KOPT-K1 (cell line): ENCODE data around the gene IFT122.
"Not testable (repeated sequence)": the region's sequence is repeated elsewhere in the genome, so short reads cannot be mapped to it uniquely, and the experiment has no call there.

ENCODE experiments used
- H3K27ac ChIP-seq: fragments of 200-600 bp; sonication (generic); 2 replicates; pipeline ENCODE4 v1.5.1; 2016; ENCODE audit warnings: antibody characterized with exemption, mild to moderate bottlenecking, low read depth, low read length; ENCODE audit not compliant: poor library complexity, severe bottlenecking
- H3K36me3 ChIP-seq: fragments of 200-600 bp; sonication (generic); 2 replicates; pipeline ENCODE4 v1.5.1; 2017; ENCODE audit warnings: antibody characterized with exemption, mild to moderate bottlenecking, low read length, moderate library complexity; ENCODE audit not compliant: insufficient read depth
- H3K9me3 ChIP-seq: fragments of 200-600 bp; sonication (generic); 2 replicates; pipeline ENCODE4 v1.5.1; 2017; ENCODE audit warnings: antibody characterized with exemption, low read length, mild to moderate bottlenecking; ENCODE audit not compliant: insufficient read depth, poor library complexity, severe bottlenecking

The IFT122 gene

GRCh38 chr3:129404610-129405009 is 35.4 kb upstream of the IFT122 start:
- H3K36me3 ChIP-seq: no peaks in the 10 kb centered on the region
- H3K27ac ChIP-seq: no peak overlapping the region
- H3K9me3 ChIP-seq: no peaks in the 10 kb centered on the region

DNA sequence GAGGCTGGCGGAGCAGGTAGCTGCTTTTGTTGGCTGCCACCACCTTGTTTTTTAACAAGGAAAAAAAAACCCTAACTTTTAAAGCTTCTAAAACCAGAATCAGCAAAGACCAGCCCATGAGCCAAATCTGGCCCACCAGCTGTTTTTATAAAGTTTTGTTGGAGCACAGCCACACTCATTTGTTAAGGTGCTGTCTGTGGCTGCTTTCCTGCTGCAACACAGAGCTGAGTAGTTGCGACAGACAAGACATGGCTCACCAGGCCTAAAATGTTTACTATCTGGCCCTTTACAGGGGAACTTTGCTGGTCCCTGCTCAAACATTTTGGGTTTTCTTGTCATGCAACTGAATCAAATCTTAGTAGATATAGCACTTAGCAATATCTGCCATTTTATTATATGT is 30.5 kb upstream of the IFT122 start:
- Histone ChIP-seq H3K36me3 (no peaks in the 10 kb centered on the region), H3K9me3 (no peaks in the 10 kb centered on the region), H3K27ac (no peak overlapping the region)

DNA sequence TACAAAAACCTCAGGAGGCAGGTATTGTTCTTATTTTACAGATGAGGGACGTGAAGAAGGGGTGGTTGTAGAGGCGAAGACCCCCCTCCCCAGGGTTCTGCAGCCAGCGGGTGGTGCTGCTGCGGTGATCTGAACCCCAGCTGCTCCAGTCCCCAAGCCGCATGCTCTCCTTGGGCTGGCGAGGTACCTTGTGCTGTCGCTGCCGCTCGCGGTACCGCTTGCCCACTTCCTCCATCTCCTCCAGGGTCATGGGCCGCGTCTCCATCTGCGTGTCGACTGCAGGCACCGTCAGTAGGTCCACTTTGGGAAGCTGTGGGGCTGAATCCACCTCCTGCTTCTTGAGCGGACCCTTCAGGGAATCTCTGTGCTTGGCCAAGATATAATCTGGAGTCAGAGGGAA is 29.1 kb upstream of the IFT122 start:
- H3K9me3 ChIP-seq: no peaks in the 10 kb centered on the region
- no peak overlapping the region for H3K27ac ChIP-seq
- no peaks in the 10 kb centered on the region for H3K36me3 ChIP-seq

DNA sequence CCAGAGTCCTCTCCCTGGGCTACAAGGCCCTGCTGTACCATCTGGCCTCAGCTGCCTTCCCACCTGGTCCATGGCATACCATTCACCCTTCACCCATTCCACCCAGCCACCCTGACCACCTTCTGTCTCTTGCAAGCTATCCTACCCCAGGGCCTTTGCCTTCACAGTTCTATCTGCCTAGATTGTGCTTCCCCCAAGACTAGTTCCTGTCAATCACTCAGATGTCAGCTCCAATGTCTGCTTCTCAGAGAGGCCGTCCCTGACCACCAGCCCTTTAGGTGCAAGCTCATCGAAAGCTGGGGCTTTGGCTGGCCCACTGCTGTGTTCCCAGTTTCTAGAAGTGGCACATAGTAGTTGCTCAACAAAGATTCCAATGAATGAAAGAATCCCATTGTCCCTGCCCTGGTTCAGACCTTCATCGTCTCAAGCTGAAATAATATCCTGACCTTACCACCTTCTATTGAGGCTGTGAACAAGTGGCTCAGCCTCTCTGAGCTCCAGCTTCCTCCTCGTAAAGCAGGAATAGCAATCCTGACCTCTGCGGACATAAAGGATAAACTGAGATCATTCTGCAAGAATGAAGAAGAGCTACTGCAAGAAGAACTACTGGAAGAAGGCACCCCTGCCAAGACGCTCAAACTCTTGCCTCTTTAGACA is 27.4 kb upstream of the IFT122 start:
- Histone ChIP-seq H3K36me3 (no peaks in the 10 kb centered on the region), H3K9me3 (no peaks in the 10 kb centered on the region), H3K27ac (no peak overlapping the region)

- not testable (repeated sequence) for H3K27ac ChIP-seq, H3K36me3 ChIP-seq, H3K9me3 ChIP-seq
Observed at GRCh38 chr3:129413238-129413637, 26.8 kb upstream of the IFT122 start.

GRCh38 chr3:129413687-129414506 is 26.1 kb upstream of the IFT122 start:
- no peak overlapping the region for H3K27ac ChIP-seq
- H3K9me3 ChIP-seq: no peaks in the 10 kb centered on the region
- H3K36me3 ChIP-seq: no peaks in the 10 kb centered on the region

- Histone ChIP-seq H3K27ac (no peak overlapping the region), H3K36me3 (no peaks in the 10 kb centered on the region), H3K9me3 (no peaks in the 10 kb centered on the region)
Observed at GRCh38 chr3:129415378-129415777, 24.6 kb upstream of the IFT122 start.

DNA sequence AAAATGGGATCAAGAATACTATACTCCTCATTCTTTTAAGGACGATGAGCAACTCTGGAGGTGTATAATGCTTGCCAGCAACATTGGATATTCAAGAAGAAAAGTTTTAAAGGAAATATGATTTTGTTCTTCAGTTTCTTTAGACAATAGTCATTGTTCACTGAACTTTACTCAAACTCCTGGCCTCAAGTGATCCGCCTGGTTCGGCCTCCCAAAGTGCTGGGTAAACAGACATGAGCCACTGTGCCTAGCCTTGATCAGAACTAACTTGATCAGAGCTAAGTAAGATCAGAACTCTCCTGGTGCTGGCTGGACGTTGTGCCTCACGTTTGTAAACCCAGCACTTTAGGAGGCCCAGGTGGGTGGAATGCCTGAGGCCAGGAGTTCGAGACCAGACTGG is 24.2 kb upstream of the IFT122 start:
- Histone ChIP-seq H3K36me3 (no peaks in the 10 kb centered on the region), H3K9me3 (no peaks in the 10 kb centered on the region), H3K27ac (no peak overlapping the region)

DNA sequence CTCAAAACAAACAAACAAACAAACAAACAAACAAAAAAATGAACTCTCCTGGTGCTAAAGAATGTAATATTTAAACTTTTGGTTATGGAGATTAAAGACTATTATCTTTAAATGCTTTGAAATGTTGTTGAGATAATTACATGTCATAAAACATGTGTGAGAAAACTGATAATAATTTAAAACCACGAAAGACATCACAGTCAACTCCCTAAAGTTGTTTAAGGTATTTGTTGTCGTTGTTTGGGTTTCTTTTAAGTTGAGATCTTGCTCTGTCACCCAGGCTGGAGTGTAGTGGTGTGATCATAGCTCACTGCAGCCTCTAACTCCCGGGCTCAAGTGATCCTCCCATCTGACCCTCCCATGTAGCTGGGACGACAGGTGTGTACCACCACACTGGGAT is 23.6 kb upstream of the IFT122 start:
- no peak overlapping the region for H3K27ac ChIP-seq
- no peaks in the 10 kb centered on the region for H3K36me3 ChIP-seq

DNA sequence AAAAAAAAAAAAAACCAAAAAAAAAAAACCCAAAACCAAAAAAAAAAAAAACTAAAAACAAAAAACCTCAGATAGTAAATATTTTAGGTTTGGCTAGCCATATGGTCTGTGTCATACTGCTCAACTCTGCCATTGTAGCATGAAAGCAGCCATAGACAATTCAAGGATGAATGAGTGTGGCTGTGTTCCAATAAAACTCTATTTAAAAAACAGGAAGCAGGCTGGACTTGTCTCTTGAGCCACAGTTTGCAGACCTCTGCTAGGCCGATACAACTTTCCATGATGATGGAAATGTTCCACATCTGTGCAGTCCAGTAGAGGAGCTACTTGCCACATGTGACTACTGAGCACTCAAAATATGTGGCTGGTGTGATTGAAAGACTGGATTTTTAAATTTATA is 22.7 kb upstream of the IFT122 start:
- Histone ChIP-seq H3K36me3 (no peaks in the 10 kb centered on the region), H3K9me3 (no peaks in the 10 kb centered on the region), H3K27ac (no peak overlapping the region)

More for the DNA sequence above, 23.6 kb upstream of the IFT122 start:
- H3K9me3 ChIP-seq: no peaks in the 10 kb centered on the region

DNA sequence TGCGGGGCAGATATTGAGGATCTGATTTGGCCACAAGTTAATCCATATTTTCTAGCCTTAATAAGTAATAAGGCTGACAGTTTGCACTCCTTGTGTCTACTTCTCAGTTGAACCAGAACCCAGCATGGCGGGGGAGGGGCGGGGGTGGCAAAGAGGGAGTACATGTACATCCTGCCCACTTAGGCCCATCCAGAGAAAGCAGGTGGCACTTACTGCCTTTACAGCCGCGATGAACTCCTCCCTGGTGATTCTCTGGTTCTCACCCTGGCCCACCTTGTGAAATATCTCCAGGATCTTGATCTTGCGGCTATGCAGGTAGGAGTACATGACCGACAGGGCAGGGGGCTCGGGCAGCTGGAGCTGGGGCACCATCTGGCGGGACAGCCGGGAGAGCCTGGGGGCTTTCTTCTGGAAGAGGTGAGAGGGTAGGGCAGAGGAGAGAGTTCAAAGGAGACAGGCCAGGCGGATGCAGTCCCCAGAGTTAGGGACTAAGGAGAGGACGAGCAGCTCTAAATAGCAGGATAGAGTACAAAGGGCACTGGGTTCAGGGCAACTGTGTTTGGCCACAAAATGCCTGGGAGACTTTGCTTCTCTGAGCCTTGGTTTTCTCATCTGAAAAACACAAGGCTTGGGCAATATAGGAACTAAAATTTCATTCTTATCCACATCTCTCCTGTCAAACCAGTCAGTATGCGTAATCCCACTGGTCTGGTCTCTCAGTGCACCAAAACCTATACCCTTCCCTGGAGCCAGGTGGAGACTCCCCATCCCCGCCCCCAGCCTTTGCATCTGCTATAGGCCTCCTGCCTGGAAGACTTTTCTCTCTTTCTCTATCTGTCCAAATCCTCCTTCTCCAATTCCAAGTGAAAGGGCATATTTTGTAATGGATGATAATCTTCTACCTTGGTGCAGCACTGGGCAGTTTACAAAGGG is 21.7 kb upstream of the IFT122 start:
- Histone ChIP-seq H3K9me3 (no peaks in the 10 kb centered on the region), H3K27ac (no peak overlapping the region), H3K36me3 (no peaks in the 10 kb centered on the region)

GRCh38 chr3:129419476-129419875 is 20.5 kb upstream of the IFT122 start:
- Histone ChIP-seq H3K9me3 (no peaks in the 10 kb centered on the region), H3K27ac (no peak overlapping the region), H3K36me3 (no peaks in the 10 kb centered on the region)

- no peaks in the 10 kb centered on the region for H3K9me3 ChIP-seq
- H3K36me3 ChIP-seq: no peaks in the 10 kb centered on the region
- H3K27ac ChIP-seq: no peak overlapping the region
Observed at GRCh38 chr3:129421236-129421883, 18.7 kb upstream of the IFT122 start.

DNA sequence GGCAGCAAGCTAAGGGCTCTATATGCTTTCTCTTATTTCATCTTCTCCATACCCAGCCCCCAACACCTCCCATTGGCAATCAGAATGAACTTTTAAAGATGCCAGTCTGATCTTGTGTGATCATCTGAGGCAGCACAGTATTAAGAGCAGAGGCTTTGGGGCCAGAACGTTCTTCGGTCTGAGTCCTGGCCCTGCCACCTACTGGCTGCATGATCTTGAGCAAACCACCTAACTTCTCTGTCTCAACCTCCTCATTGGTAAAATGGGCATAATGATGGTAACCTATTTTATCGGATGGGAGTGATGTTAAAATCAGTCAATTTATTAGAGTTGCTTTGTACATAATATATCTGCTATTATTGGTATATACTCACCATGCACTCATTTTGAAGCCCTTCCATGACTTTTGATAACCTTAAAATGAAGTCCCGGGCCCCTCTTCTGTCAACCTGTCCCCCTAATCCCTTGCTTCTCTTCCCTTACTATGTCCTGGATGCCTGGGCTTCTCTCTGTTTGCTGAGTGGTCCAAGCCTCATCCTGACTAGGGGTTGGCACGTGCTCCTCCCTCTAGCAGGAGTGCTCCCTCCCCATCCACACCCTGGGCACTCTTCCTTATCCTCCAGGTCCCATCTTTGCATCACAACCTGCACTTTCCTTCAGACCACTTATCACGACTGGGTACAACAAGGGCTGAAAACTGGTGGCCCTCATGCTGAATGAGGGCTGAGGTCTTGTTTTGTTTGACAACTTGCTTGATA is 17.9 kb upstream of the IFT122 start:
- no peaks in the 10 kb centered on the region for H3K9me3 ChIP-seq
- no peaks in the 10 kb centered on the region for H3K36me3 ChIP-seq
- no peak overlapping the region for H3K27ac ChIP-seq
